ENCODE results near the gene OR2D2.

DNA sequence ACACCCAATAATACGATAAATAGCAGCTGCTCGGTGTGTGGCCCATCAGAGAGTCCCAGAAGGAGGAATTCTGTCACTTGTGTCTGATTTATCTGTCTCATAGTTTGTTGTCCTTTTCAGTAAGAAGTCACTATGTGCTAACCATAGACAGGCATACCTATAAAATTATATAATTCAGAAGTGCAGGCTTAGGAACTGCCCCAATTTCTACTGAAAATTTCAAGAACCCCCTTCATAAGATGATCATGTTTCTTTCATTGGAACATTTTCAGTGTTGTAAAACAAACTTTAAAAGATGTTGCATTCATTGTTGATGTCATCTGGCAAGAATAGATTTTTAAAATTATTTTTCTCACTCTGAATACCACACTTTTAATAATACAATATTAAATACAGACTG, at the start of gene OR2D2:
- no peak for TF ChIP-seq EZH2 (IDR thresholded peaks at IDR 0.05; ENCODE audit: borderline replicate concordance, low read depth, low read length, severe bottlenecking)
- TF ChIP-seq, protein P1, sequence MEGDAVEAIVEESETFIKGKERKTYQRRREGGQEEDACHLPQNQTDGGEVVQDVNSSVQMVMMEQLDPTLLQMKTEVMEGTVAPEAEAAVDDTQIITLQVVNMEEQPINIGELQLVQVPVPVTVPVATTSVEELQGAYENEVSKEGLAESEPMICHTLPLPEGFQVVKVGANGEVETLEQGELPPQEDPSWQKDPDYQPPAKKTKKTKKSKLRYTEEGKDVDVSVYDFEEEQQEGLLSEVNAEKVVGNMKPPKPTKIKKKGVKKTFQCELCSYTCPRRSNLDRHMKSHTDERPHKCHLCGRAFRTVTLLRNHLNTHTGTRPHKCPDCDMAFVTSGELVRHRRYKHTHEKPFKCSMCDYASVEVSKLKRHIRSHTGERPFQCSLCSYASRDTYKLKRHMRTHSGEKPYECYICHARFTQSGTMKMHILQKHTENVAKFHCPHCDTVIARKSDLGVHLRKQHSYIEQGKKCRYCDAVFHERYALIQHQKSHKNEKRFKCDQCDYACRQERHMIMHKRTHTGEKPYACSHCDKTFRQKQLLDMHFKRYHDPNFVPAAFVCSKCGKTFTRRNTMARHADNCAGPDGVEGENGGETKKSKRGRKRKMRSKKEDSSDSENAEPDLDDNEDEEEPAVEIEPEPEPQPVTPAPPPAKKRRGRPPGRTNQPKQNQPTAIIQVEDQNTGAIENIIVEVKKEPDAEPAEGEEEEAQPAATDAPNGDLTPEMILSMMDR (IDR thresholded peaks at IDR 0.05; ENCODE audit: borderline replicate concordance, extremely low read depth, low read length, poor library complexity, severe bottlenecking): no peak
